ENCODE measurements around the gene NUP54.

DNA sequence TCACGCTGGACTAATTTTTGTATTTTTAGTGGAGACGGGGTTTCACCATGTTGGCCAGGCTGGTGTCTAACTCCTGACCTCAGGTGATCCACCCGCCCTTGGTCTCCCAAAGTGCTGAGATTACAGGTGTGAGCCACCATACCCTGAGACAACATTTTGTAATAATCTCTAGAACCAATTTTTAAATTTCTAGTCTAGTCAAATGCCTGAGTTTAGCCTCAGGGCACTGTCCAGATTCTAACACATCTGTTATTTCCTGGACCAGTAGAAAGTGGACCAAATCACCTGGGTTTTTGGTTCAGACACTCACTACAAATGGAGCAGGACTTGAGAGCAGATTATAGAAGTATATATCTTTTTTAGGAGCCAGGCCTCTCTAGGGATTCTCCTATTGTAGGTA lies 52.1 kb downstream of the NUP54 start:
- TF ChIP-seq, protein P1, sequence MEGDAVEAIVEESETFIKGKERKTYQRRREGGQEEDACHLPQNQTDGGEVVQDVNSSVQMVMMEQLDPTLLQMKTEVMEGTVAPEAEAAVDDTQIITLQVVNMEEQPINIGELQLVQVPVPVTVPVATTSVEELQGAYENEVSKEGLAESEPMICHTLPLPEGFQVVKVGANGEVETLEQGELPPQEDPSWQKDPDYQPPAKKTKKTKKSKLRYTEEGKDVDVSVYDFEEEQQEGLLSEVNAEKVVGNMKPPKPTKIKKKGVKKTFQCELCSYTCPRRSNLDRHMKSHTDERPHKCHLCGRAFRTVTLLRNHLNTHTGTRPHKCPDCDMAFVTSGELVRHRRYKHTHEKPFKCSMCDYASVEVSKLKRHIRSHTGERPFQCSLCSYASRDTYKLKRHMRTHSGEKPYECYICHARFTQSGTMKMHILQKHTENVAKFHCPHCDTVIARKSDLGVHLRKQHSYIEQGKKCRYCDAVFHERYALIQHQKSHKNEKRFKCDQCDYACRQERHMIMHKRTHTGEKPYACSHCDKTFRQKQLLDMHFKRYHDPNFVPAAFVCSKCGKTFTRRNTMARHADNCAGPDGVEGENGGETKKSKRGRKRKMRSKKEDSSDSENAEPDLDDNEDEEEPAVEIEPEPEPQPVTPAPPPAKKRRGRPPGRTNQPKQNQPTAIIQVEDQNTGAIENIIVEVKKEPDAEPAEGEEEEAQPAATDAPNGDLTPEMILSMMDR (IDR thresholded peaks at IDR 0.05): no peak
- TF ChIP-seq POLR2A (IDR thresholded peaks at IDR 0.05): no peak
